NCI-H526 treated with DMSO at 0.1 percent for 48 hours (cell line): ENCODE data around the gene ODAD2.
"Not testable (repeated sequence)": the region's sequence is repeated elsewhere in the genome, so short reads cannot be mapped to it uniquely, and the experiment has no call there.

Source experiments
- DNase-seq: peaks from one replicate; lab custom pipeline; 2025; lab: John Stamatoyannopoulos, UW

The ODAD2 gene

GRCh38 chr10:27959093-27959715 is 39.7 kb downstream of the ODAD2 start:
- no peak for DNase-seq

GRCh38 chr10:27958383-27958782 is 40.5 kb downstream of the ODAD2 start:
- DNase-seq: not testable (repeated sequence)

- no peak for DNase-seq
Measured at GRCh38 chr10:27950242-27950564, 48.7 kb downstream of the ODAD2 start.

DNA sequence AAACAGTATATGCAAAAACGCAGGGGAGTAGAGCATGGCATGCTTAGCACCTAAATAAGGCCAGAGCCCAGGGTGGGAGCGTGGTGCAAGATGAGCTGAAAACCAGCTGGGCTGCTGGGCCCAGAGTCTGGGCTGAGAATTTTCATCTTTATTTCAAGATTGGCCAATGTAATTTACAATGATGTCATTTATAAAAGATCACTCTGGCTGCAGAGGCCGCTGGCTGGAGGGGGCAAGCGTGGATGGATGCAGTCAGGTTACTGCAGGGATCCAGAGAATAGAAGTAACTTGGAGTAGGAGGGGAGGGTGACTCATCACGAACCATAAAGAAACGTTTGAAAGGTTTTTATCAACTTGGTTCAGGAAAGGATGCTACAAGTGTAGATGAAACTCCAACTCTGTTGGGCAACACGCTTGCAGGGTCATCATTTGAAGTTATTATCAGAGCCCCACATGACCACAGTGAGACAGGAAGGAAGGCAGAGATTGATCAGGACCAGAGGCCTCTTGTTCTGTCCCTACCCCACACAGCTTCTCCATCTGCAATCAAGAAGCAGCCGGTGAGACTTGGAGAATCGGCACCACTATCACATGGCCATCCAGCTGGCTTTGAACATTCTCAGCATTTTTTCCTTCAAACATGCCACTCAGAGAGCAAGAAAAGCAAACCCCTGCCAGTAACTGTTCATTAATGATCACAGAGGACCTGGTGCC is 49.2 kb downstream of the ODAD2 start:
- DNase-seq: no peak

DNA sequence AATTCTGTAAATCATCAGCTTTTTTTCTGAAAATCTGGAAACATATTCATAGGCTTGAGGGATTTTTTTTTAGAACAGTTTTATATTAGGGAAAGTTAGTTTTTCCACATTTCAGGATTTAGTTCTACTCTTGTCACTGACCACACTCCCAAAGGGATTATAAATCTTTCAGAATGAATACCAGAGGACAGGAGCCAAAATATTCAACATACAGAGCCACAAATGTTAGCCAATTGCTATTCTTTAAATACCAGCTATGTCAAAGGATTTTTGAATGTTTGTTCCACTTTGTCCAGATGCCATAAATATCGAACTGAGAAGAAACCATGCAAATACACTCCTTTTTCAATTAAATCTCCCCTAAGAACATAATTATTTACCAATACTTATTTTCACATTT is 50.7 kb downstream of the ODAD2 start:
- DNase-seq: no peak

DNA sequence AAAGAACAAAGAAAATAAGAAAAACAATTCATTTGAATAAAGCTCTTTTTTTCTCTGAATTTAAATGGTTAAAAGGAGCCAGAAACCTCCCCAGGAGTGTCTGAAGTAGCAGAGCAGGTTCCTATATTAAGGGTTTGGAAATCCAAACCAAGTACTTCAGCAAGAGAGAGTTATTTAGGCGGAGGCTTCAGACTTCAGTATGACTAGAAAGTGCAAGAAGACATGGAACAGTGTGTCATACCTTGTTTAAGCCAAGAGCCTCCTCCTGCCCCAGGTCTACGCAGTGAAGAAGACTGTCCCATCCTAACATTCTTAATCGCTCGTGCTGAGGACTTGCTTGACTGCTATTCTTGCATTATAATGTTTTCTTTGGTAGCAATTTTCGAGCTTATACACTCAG is 51.3 kb downstream of the ODAD2 start:
- no peak for DNase-seq

DNA sequence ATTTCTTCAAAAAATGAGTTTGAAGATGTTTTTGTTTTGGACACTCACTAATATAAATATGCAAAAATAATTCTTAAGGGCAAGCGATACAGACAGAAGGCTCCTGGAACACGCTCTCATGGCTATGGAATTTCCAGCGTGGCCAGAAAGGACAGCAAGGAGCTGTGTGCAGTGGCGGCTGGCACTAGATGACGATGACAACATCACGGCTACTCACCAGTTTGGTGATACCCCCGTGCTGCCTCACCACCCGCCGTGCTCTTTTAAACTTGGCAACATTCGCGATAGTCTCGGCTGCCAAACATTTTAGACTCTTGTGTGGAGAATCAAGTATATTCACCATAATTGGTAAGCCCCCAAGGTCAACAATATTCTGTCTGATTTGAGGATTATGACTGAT is 54.9 kb downstream of the ODAD2 start:
- no peak for DNase-seq

DNA sequence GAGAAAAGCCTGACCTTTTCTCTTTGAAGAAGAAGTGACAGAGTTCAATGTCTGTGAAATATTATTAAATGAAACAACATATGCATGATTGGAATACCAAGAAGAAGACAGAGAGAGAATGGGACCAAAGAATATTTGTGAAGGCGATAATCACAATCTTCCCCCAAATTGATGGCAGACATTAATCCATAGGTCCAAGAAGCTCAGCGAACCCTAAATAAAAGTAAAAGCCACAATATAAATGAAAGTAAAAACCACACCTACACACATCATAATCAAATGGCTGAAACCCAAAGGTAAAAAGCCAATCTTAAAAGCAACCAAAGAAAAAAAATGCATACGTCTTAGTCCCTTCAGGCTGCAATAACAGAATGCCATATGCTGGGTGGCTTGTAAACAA is 84.0 kb downstream of the ODAD2 start:
- no peak for DNase-seq

- no peak for DNase-seq
Measured at GRCh38 chr10:27912231-27912630, 86.6 kb downstream of the ODAD2 start.

- DNase-seq: no peak
Measured at GRCh38 chr10:27911539-27911938, 87.3 kb downstream of the ODAD2 start.

- DNase-seq: no peak
Measured at GRCh38 chr10:27911011-27911410, 87.9 kb downstream of the ODAD2 start.

GRCh38 chr10:27908231-27908630 is 90.6 kb downstream of the ODAD2 start:
- no peak for DNase-seq

GRCh38 chr10:27899485-27899884 is 99.4 kb downstream of the ODAD2 start:
- DNase-seq: not testable (repeated sequence)

DNA sequence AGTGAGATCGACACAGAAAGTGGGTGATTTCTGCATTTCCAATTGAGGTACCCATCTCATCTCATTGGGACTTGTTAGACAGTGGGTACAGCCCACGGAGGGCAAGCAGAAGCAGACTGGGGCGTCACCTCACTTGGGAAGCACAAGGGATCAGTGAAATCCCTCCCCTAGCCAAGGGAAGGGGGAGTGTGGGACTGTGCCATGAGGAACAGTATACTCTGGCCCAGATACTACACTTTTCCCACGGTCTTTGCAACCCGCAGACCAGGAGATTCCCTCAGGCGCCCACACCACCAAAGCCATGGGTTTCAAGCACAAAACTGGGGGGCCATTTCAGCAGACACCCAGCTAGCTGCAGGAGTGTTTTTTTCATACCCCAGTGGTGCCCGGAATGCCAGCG is 99.8 kb downstream of the ODAD2 start:
- no peak for DNase-seq

DNA sequence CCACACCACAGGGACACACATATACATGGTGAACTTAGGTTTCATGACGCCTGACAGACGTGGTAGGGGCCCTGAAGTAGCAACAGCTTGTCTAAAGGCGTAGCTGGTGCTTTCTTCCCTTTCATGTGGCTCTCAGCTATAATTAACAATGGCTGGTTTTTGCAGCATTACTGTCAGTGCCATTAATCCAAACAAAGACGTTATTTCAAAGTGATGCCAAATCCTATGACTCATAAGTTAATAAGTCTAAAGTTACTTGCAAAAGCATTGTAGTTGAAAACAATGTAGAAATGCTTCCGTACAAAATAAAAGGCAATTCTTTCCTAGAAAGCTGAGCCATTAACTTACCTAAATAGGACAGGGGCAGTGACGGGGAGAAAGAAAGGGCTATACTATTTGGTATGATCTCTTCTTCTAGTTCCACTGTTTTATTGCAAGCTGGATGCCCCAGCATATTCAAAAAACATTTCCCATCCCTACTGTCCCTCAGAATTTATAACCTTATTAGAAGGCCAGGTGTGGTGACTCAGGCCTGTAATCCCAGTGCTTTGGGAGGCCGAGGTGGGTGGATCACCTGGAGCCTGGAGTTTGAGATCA is 105.4 kb downstream of the ODAD2 start:
- no peak for DNase-seq

DNA sequence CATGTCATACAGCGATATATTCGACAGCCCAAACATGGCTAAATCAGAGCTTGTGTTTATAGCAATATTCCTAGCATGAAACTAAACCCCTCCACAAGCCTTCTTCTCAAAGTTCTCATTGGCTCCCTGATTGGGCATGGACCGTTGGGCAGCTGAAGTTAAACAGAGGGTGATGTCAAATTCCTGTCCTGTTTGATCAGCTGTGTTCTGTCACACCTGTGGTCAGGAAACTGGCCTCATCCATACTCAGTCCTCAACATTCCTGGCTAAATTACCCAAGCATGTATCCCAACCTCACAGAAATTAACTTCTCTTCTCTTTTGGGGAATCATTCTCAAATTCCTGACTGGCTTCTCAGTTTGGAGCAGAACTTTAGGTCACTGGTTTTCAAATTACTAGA is 107.9 kb downstream of the ODAD2 start:
- DNase-seq: no peak

- no peak for DNase-seq
Measured at GRCh38 chr10:27889518-27889917, 109.4 kb downstream of the ODAD2 start.

GRCh38 chr10:27884185-27884641 is 114.7 kb downstream of the ODAD2 start:
- DNase-seq: no peak

DNA sequence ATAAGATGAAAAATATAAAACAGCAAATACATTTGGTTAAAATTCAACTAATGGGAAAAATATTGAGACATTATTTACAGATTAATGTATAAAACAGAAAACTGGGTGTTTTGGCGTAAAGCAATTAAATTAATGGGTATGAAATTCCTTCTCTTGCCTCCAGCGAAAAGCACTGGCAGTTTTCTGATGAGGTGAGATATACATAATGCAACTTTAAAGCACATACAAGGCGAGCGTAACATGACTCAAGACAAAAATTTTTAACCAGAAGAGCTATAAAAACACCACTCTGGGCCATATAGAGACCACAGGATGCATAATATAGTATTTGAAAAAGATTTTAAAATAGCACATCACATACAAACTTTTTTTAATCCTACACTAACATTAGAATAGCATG is 120.6 kb downstream of the ODAD2 start:
- no peak for DNase-seq

GRCh38 chr10:27865221-27865635 is 133.7 kb downstream of the ODAD2 start:
- no peak for DNase-seq

DNA sequence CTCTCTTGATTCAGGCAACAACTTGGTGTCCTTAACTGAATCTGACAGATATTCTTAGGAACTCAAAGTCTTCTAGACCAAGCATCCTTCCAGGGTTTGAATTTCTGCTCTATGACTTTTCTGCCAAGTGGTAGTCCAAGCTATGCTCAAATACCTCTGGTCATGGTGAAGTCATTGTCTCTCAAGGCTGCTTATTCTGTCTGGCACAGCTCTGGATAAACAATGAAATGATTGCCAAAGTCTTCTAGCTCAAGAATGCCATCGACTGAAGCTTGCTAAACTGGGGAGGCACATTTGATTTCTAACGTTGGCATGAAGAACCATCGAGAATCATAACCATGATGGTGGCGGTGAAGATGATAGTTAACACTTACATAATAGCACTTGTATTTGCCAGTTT is 137.1 kb downstream of the ODAD2 start:
- DNase-seq: no peak

GRCh38 chr10:27857616-27858015 is 141.3 kb downstream of the ODAD2 start:
- DNase-seq: no peak

GRCh38 chr10:27844223-27844622 is 154.7 kb downstream of the ODAD2 start:
- no peak for DNase-seq

DNA sequence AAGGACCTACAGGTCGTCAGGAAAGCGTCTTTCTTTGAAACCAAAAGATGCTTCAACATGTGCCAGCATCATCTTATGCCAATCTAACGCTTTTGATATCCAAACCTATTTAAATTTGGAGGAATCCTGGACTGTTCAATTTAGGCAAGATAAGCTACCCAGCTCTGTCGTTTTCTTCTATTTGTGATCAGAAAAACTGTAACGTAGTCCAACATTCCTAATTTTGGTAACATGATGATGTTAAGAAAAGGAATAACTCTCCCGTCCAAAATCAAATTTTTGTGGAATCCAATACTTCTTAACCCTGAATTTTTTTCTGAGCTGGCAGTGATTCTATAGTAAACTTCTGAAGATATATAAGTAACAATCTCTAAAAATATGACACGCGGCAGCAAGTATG is 160.0 kb downstream of the ODAD2 start:
- DNase-seq: no peak
